COR-L47 (cell line): Measurements from ENCODE around the gene ZNF155.
"Not testable (repeated sequence)": the region's sequence is repeated elsewhere in the genome, so short reads cannot be mapped to it uniquely, and the experiment has no call there.

Experiments
- DNase-seq: peaks from one replicate; lab custom pipeline; 2025; lab: John Stamatoyannopoulos, UW

Gene ZNF155

DNA sequence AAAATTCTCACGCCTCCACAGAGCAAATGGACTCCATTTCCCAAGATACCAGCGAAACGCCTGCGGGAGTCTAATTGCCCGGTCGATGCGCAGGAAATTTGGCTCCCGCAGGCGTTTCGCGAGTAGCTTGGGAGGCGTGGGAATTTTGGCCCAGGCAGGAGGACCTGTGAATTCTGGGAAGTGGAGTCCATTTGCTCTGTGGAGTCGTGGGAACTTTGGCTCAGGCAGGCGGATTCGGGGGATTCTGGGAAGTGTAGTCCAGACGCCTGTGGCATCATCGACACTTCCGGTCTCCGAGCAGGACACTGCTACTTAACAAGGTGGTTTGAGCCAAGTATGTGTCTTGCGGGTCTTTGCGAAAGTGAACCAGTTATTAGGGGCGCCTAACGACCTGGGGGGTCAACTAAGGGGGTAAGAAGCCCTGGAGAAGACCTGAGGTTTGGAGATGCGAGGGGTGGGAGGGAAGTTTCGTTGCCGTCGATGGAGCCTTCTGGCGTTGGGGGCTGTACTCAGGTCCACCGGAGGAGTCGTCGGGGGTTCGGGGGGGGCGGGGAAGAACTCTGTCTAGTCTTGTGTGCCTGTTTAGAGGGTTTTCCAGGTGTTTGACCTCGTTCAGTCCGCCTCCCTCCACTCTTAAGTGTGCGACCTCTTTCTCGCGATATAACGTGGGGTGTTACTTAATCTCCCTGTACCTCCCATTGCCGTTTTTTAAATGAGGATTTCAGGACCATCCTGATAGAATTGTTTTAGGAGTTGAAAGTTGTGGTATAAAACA is at the start of gene ZNF155:
TSS of gene ZNF155 (plus strand) at position 277 of the 775 bp plus-strand sequence. CDS start 4,356 bp downstream, outside the sequence.
- DNase-seq, result peak; percentile 98

DNA sequence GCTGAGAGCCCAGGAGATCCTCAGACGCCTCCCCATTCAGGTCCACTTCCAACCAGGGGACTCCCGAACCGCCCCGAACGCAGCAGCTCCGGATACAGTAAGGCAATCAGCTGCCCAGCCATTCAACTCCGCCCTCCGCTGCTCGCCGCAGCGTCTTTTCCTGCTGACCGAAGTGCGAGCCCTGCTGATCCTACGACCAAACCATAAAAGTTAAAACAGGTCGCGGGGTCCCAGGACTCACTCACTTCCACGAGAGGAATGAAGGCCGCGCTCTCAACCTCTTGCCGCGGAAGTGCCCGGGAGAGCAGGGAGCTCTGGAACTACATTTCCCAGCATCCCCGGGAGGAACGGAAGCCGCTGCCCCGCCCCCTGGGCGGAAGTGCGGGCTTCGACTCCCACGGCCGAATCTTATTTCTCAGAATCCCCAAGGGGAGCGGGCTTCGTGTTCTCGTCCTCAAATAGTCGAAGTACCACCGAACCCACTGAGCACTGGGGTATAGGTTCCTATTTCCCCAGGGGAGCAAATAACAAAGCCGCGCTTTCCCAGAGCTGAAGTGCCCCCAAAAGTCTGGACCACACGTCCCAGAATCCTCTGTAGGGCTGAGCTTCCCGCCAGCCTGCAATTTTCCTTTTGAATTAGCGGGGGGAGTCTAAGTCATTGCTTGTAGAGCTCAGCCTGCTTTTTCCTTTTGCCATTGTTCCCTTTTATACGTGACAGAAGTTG is 48.8 kb upstream of the ZNF155 start, which contains the start of gene ZNF45:
TSS of gene ZNF45 (minus strand) at position 298 of the 724 bp plus-strand sequence. CDS start 13,097 bp downstream, outside the sequence.
- DNase-seq, result peak; percentile 84

DNA sequence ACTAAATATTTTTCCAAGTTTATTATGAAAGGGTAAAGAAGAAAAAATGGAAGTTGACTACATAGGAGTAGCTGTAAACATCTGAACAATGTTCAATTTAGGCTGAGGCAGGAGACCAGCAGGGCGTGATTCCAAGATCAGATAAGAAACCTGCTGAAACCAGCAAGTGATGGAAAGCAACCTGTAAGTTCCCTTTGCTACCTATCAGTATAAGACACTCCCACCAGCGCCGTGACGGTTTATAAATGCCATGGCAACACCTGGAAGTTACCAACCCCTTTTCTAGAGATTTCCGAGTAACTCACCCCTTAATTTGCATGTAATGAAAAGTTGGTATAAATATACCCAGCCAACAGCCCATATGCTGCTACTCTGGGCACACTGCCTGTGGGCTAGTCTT is 47.8 kb upstream of the ZNF155 start:
- no peak for DNase-seq

DNA sequence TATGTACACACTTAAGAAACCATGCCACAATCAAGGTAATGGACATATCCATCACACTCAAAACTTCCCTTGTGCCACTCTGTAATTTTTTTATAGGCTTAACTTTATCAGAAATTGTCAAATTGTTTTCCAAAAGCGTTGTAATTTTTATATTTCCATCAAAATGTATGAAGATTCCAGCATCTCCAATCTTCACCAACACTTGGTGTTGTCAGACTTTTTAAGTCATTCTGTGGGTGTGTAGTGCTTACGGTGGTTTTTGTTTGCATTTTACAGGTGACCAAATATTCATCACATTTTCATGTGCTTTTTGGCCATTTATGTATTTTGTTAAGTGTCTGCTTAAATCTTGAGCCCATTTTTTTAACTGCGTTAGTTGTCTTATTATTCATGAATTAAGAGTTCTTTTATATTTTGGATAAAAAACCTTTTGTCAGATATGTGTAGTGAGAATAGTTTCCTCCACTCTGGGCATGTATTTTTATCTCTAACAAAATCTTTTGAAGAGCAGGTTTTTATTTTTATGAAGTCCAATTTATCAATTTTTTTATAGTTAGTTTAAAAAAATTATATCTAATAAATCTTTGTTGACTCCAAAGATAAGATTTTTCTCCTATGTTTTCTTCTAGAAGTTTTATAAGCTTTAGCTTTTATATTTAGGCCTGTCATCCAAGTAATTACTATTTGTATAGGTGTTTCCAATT is 44.3 kb upstream of the ZNF155 start:
- no peak for DNase-seq

DNA sequence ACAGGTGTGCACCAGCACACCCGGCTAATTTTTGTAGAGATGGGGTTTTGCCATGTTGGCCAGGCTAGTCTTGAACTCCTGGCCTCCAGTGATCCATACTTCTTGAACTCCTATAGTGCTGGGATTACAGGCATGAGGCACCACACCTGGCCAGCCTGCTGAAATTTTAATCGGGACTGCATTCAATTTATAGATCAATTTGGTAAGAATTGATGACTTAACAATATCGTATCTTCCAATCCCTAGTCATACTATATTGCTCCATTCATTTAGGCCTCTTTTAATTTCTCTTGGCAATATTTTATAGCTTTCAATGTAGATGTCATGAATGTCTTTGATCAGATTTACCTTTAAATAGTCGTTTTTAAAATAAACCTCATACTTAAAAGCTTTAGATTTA is 43.3 kb upstream of the ZNF155 start:
- DNase-seq, result no peak

DNA sequence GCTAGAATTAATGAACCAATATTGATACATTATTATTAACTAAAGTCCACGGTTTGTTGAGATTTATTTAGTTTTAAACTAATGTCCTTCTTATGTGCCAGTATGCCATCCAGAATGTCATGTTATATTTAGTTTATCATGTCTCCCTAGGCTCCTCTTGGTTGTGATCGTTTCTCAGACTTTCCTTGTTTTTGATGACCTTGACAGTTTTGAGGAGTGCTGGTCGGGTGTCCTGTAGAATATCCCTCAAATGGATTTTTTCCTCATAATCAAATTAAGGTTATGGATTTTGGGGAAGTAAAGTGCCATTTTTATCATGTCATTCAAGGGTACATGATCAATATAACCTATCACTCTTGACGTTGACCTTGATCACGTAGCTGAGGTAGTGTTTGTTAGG is 42.8 kb upstream of the ZNF155 start:
- DNase-seq, result no peak

DNA sequence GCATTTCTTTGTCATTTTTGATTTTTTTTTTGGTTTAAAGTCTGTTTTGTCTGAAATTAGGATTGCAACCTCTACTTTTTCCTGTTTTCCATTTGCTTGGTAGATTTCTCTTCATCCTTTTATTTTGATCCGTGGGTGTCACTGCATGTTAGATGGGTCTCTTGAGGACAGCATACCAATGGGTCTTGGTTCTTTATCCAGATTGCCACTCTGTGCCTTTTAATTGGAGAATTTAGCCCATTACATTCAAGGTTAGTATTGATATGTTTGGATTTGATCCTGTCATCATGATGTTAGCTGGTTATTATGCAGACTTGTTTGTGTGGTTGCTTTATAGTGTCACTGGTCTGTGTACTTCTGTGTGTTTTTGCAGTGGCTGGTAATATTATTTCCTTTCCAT is 36.6 kb upstream of the ZNF155 start:
- DNase-seq, result not testable (repeated sequence)

DNA sequence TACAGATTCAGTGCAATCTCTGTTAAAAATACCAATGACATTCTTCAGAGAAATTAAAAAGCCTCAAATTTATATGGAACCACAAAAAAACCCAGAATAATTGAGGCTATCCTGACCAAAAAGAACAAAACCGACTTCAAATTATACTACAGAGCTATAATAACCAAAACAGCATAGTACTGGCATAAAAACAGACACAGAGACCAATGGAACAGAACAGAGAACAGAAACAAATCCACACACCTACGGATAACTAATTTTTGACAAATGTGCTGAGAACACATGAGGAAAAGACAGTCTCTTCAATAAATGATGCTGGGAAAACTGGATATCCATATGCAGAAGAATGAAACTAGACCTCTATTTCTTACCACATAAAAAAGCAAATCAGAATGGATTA is 34.2 kb upstream of the ZNF155 start:
- not testable (repeated sequence) for DNase-seq

DNA sequence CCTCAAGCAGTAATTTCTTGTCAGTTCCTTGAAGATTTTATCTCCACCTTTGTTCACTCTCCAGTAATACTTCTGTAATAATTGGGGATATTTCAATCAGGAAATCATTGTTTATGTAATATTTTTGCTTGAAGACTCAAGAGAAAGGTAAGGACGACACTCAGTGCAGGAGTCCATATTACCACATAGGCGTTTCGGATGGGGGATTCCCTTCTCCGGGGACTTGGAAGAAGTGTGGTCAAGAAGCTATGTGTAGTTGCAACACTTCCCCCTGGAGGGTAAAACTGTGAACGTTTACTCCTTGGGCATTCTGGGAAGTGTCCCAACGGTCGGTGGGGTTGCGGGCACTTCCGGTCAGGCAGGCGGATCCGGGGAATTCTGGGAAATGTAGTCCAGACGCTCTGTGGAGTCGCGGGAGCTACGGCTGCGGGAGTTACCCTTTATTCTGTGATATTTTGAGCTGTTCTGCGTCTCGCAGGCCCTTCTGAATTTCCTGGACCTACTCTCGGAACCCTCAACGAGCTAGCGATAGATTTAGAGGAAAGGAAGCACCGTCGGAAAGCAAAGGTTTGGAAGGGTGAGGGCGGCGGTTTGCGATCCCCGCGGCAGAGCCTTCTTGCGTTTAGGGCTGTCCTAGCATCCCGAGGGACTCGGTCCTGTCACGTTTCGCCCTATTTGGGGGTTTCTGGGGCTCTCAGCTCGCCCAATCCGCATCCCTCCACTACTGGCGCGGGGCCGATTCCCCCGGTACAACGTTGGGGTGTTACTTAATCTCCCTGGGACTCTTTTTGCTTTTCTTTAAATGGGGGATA is 32.9 kb upstream of the ZNF155 start, which contains the start of gene ZNF221:
TSS of gene ZNF221 (plus strand) at position 395 of the 812 bp plus-strand sequence. CDS start 11,499 bp downstream, outside the sequence.
- DNase-seq, result peak; percentile 92

DNA sequence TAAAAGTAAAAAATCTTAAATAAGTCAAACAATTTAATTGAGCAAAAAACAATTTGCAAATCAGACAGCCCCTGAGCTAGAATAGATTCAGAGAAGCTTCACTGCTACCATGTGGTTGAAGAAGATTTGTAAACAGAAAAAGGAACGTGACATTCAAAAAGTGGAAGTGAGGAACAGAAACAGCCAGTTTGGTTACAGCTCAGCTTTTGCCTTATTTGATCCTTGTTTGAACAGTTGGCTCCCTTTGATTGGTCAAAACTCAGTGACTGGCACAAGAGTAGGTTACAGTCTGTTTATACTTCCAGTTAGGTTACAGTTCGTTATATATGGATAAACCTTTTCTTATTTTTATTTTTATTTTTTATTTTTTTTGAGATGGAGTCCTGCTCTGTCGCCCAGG is 27.2 kb upstream of the ZNF155 start:
- DNase-seq, result no peak

DNA sequence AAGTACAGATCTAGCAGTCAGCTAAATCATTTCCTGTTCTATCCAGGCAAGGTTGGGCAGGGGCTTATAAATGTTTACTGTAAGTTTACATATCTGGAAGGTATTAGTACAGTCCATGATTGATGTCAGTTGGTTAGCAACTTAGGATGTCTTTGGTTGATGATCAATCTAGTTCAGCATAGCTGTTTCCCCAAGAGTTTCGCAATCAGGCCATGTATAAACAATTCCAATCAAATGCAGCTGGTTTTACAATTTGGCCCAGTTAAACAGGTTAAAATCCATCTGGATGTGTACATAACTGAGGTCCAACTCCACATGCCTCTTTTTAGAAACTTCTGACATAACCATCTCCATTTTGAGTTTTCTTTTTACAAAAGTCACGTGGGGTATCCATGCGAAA is 26.1 kb upstream of the ZNF155 start:
- DNase-seq, result no peak

DNA sequence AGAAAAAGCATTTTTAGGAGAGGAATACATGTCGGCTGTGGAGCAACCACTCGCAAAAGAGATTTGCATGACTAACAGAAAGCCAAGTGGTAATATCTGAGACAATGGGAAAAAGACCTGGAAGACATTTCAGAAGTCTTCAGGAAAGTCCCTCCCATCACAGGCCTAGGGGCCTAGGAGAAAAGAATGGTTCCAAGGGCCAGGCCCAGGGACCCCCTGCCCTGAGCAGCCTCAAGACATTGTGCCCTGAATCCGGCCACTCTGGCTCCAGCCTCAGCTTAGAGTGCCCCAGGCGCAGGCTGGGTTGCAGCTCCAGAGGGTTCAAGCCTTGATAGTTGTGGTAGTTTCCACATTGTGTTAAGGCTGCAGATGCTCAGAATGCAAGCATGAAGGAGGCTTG is 23.6 kb upstream of the ZNF155 start:
- DNase-seq, result no peak

DNA sequence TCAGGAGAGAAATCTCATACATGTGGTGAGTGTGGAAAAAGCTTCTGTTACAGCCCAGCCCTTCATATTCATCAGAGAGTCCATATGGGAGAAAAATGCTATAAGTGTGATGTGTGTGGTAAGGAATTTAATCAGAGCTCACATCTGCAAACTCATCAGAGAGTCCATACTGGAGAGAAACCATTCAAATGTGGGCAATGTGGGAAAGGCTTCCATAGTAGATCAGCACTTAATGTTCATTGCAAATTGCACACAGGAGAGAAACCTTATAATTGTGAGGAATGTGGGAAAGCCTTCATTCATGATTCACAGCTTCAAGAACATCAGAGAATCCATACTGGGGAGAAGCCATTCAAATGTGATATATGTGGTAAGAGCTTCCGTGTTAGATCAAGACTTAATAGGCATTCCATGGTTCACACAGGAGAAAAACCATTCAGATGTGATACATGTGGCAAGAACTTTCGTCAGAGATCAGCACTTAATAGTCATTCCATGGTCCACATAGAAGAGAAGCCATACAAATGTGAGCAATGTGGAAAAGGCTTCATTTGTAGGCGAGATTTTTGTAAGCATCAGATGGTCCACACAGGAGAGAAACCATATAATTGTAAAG is 17.8 kb upstream of the ZNF155 start:
- no peak for DNase-seq

DNA sequence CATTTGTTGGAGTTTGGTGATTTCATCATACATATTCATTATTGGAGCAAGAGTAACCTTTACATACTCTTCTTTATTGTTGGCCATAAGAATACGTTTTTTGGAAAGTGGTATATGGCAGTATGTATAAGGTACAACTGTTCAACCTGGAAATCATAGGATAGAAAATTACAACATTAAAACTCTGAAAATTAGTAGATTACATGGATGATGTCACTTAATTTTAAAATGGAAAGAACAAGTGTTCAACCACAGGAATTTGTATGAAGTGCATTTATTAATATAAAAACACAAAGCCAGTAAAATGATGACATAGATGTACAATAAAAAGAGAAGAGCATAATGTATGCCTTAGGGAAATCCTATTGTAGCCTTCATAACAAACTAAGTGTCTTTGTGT is 7.3 kb upstream of the ZNF155 start:
- DNase-seq, result no peak

DNA sequence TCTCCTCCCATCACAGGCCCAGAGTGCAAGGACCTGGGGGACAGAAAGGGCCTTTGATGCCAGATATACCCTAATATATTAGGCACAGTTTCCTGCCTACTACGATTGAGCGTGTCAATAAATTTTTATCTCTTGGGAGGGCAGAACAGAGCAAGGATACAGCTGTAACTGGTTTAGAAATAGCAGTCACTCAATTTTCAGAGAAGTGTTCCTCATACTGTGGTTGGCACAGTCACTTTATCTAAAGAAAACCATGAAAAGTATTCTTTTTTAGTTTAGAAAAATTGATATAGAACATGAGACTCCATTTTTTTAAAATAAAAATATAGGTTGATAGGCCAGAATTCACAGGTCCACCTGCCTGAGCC is 460 bp upstream of the ZNF155 start:
- no peak for DNase-seq

DNA sequence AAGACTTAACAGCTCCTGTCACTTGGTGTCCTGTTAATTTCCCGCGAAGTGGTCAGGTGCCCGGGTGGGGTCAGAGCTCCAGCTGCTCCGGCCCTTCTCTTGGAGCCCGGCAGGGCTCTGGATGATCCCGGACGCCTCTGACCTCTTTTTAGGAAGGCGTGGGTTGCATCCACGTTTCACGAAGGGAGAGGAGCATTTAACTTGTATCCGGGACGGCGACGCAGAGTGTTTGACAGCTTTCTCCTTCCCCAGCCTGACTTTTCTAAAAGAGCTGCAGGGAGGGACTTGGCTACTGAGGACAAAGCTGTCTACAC is 656 bp downstream of the ZNF155 start:
- no peak for DNase-seq

DNA sequence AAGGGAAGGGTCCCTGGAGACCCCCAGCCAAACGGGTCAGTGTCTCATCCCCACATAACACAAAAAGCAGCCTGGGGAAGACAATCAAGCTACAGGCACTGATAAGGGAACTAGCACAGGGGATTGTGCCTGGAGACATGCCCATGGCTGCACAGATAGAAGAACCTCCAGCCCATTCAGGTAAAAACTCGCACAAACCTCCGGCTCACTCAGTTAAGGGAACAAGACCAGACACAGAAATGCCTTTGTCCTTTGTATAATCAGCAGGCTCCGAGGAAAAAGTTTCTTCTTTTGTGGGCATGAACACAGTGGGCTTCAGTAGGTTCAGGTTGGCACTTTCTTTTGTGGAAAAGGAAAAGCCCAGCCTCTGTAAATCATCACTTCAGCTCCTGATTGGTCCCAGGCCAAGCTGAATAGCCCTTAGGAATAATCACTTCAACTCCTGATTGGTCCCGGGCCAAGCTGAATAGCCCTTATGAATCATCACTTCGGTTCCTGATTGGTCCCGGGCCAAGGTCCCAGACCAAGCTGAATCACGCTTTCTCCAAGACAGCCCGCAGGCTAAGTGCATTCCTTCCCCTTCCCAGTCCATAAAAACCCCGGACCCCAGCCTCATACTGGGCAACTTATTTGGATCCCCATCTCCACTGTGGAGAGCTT is 13.8 kb downstream of the ZNF155 start:
- no peak for DNase-seq

DNA sequence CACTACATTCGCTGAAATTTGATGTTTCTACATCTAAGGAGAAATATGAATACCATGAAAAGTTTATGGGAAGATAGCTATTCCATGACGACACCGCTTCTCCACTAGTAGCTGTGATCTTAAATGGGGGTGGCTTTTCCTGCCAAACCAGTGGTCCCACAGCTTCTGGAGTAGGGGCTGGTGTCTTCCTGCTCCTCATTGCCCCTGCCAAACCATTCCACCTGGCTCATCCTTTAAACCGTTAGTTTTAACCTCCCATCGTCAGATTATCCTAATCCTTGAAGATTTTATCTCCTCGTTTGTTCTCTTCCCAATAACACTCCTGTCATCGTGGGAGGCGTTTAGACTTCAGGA is 18.2 kb downstream of the ZNF155 start:
- DNase-seq, result no peak

DNA sequence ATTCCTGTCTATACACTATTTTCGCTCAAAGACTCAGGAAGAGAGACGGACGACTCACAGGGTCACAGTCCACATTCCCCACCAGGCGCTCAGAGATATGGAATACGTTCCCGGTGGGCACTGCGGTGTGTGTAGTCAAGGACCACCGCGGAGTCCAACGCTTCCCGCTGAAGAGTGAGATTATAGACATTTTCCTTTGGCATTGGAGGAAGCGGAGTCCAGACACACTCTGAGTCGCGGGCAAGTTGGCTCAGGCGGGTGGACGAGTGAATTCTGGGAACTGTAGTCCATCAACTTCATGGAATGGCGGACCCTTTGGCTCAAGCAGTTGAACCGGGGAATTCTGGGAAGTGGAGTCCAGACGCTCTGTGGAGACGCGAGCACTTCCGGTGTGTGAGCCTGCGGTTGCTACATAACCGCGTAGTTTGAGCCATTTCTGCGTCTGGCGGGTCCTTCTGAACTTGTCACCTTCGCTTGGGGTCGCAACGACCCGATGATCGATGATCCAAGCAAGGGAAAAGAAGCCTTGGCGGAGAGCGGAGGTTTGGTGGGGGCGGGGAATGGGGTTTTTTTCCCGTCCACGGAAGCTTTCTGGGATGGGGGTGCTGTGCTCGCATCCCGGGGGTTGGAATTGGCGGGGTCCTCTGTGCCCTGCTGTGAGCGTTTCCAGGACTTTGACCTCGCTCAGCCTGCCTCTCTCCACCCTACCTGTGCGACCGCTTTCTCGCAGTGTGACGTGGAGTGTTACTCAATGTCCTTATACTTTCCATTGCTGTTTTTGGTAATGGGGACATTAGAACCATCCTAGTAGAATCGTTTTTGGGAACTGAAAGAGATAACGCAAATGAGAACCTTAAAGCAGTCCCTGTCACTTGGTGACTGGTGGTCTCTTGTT is 18.8 kb downstream of the ZNF155 start, which contains the start of gene ZNF230:
TSS of gene ZNF230 (plus strand) at position 392 of the 895 bp plus-strand sequence. CDS start 4,122 bp downstream, outside the sequence.
- peak; percentile 91 for DNase-seq
